ENCODE data around the gene CLEC1A. TPM values are rescaled to one million over a fixed set of nuclear protein-coding genes. Genes with fewer than 3 reads are reported as not detected.

The CLEC1A gene
- polyA plus RNA-seq, 1 of the 3 experiments (the other 2 are of a cell fraction), result not detected

DNA sequence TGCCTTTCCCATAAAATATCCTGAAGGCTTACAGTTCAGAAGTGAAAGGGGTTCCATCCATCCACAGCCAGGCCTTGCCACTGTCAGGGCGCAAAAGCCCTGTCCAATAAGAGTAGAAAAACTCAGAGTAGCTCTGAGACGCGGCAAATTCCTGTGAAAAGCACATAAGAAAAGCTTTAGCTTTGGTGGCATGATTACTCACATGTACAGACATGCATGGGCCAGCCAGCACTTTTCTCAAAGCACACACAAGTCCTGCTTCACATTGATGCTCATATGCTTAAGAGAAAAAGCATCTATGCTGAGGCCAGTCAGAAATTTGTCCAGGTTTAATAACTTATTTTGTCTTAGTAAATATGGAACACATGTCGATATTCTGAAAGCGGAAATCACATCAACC lies 25.5 kb downstream of the CLEC1A start (continued):
- TF ChIP-seq YY1 (IDR thresholded peaks at IDR 0.05; ENCODE audit: low read depth) (no peak), RCOR1 (IDR thresholded peaks at IDR 0.05; ENCODE audit: low read length) (no peak), FOSL2 (IDR thresholded peaks at IDR 0.05; ENCODE audit: borderline replicate concordance, low read depth) (no peak), GABPA (IDR thresholded peaks at IDR 0.05; ENCODE audit: low read depth) (no peak), EP300 (IDR thresholded peaks at IDR 0.05; ENCODE audit: borderline replicate concordance in 1 of 2, low read depth in 1 of 2, low read length in 1 of 2) (no peak)
- TF ChIP-seq, protein P1, sequence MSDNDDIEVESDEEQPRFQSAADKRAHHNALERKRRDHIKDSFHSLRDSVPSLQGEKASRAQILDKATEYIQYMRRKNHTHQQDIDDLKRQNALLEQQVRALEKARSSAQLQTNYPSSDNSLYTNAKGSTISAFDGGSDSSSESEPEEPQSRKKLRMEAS (IDR thresholded peaks at IDR 0.05; ENCODE audit: low read depth), result no peak
- TF ChIP-seq, protein P2, sequence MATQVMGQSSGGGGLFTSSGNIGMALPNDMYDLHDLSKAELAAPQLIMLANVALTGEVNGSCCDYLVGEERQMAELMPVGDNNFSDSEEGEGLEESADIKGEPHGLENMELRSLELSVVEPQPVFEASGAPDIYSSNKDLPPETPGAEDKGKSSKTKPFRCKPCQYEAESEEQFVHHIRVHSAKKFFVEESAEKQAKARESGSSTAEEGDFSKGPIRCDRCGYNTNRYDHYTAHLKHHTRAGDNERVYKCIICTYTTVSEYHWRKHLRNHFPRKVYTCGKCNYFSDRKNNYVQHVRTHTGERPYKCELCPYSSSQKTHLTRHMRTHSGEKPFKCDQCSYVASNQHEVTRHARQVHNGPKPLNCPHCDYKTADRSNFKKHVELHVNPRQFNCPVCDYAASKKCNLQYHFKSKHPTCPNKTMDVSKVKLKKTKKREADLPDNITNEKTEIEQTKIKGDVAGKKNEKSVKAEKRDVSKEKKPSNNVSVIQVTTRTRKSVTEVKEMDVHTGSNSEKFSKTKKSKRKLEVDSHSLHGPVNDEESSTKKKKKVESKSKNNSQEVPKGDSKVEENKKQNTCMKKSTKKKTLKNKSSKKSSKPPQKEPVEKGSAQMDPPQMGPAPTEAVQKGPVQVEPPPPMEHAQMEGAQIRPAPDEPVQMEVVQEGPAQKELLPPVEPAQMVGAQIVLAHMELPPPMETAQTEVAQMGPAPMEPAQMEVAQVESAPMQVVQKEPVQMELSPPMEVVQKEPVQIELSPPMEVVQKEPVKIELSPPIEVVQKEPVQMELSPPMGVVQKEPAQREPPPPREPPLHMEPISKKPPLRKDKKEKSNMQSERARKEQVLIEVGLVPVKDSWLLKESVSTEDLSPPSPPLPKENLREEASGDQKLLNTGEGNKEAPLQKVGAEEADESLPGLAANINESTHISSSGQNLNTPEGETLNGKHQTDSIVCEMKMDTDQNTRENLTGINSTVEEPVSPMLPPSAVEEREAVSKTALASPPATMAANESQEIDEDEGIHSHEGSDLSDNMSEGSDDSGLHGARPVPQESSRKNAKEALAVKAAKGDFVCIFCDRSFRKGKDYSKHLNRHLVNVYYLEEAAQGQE (IDR thresholded peaks at IDR 0.05; ENCODE audit: low read depth, low read length), result no peak
- TF ChIP-seq, protein P3, sequence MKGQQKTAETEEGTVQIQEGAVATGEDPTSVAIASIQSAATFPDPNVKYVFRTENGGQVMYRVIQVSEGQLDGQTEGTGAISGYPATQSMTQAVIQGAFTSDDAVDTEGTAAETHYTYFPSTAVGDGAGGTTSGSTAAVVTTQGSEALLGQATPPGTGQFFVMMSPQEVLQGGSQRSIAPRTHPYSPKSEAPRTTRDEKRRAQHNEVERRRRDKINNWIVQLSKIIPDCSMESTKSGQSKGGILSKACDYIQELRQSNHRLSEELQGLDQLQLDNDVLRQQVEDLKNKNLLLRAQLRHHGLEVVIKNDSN (IDR thresholded peaks at IDR 0.05; ENCODE audit: borderline replicate concordance, low read depth), result no peak

DNA sequence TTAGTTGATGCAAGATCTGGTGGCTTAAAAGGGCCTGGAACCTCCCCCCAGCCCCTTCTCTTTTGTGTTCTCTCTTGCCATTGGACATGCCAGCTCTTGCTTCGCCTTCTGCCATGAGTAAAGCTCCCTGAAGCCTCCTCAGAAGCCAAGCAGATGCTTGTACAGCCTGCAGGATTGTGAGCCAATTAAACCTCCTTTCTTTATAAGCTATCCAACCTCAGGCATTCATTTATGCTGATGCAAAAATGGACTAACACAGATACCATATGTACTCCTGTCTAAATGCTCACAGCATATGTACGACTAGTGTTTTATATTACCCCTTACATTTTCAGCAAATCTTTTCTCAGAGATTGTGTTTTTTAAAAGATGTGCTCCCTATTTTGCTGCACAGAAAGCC lies 26.7 kb downstream of the CLEC1A start:
- DNase-seq, result no peak
- Histone ChIP-seq H3K9ac (no peak overlapping the region), H2AFZ (ENCODE audit: low read depth) (no peak overlapping the region), H3K4me1 (ENCODE audit: control insufficient read depth in 1 of 2, insufficient read depth in 2 of 2, low read depth in 1 of 2, low read length in 1 of 2) (no peaks in the 10 kb centered on the region; a peak in 1 of 4 replicates), H3K9me3 (no peaks in the 10 kb centered on the region), H4K20me1 (ENCODE audit: insufficient read depth) (no peaks in the 10 kb centered on the region), H3K79me2 (ENCODE audit: insufficient read depth) (no peaks in the 10 kb centered on the region), H3K27ac (ENCODE audit: low read depth in 2 of 2, low read length in 1 of 2) (no peak overlapping the region), H3K4me3 (ENCODE audit: low read depth in 2 of 2, low read length in 1 of 2) (no peak overlapping the region), H3K27me3 (ENCODE audit: insufficient read depth) (no peaks in the 10 kb centered on the region; the same call in 1 of the 2 replicates), H3K4me2 (no peak overlapping the region), H3K36me3 (replicated peaks in 1 of 2; ENCODE audit: control insufficient read depth in 1 of 2, insufficient read depth in 2 of 2, low read length in 1 of 2) (no peaks in the 10 kb centered on the region), H3K9me2 (no peaks in the 10 kb centered on the region), H3F3A (replicated peaks; ENCODE audit: insufficient read depth) (no peaks in the 10 kb centered on the region)
- ChIA-PET POLR2A (no interaction called here), CTCF (interaction anchor here (0.6 kb wide), 1 partner anchor 34 kb away, joined by 3 read pairs; no protein-coding TSS in a partner anchor)
- WGBS (ENCODE audit: low lambda C conversion rate), result 8% methylated on average over 2 of the region's 2 CpGs
- TF ChIP-seq, protein P4, sequence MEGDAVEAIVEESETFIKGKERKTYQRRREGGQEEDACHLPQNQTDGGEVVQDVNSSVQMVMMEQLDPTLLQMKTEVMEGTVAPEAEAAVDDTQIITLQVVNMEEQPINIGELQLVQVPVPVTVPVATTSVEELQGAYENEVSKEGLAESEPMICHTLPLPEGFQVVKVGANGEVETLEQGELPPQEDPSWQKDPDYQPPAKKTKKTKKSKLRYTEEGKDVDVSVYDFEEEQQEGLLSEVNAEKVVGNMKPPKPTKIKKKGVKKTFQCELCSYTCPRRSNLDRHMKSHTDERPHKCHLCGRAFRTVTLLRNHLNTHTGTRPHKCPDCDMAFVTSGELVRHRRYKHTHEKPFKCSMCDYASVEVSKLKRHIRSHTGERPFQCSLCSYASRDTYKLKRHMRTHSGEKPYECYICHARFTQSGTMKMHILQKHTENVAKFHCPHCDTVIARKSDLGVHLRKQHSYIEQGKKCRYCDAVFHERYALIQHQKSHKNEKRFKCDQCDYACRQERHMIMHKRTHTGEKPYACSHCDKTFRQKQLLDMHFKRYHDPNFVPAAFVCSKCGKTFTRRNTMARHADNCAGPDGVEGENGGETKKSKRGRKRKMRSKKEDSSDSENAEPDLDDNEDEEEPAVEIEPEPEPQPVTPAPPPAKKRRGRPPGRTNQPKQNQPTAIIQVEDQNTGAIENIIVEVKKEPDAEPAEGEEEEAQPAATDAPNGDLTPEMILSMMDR (IDR thresholded peaks at IDR 0.05), result no peak
- TF ChIP-seq EP300 (IDR thresholded peaks at IDR 0.05; ENCODE audit: borderline replicate concordance in 1 of 2, low read depth in 1 of 2, low read length in 1 of 2) (no peak), FOSL2 (IDR thresholded peaks at IDR 0.05; ENCODE audit: borderline replicate concordance, low read depth) (no peak), RFX5 (IDR thresholded peaks at IDR 0.05; ENCODE audit: low read length) (no peak), EZH2phosphoT487 (IDR thresholded peaks at IDR 0.05; ENCODE audit: borderline replicate concordance, low read depth) (no peak), CHD2 (IDR thresholded peaks at IDR 0.05; ENCODE audit: low read length, partially characterized antibody) (no peak)
- TF ChIP-seq, protein P2 (IDR thresholded peaks at IDR 0.05; ENCODE audit: low read depth, low read length), result no peak
- TF ChIP-seq, protein P3 (IDR thresholded peaks at IDR 0.05; ENCODE audit: borderline replicate concordance, low read depth), result no peak
